Activated naive CD4-positive, alpha-beta T cell treated with anti-CD3 and anti-CD28 coated beads, Interleukin-2, amount 50 U/mL, for 72 hours (primary cell): ENCODE results near the gene GSC. TPM values are rescaled to one million over a fixed set of nuclear protein-coding genes. Genes with fewer than 3 reads are reported as not detected.
A peak's percentile ranks its signal among the peaks of the same experiment; 100 is the strongest.

Experiments used
- ATAC-seq, 2 donors: fragments of 150-1000 bp; cut with Tn5 transposase; 2 replicates each; pipeline ENCODE4 v1.10.0; 2021; ENCODE audit warnings: mild to moderate bottlenecking in 2 of 2, moderate library complexity in 2 of 2
- DNase-seq, 2 donors: peaks; one replicate each; pipeline ENCODE4 v3.0.0; 2021 to 2022; ENCODE audit warnings: low spot score in 2 of 2
- H3K27ac Mint-ChIP-seq, 2 donors: one replicate each; pipeline ENCODE4 v1.8.0; 2022; ENCODE audit warnings: mild to moderate bottlenecking in 2 of 2, mixed read lengths in 2 of 2
- H3K36me3 Mint-ChIP-seq, 2 donors: one replicate each; pipeline ENCODE4 v1.8.0; 2022; ENCODE audit warnings: mixed read lengths in 2 of 2
- H3K9me3 Mint-ChIP-seq, 2 donors: one replicate each; pipeline ENCODE4 v1.8.0; 2022; ENCODE audit warnings: mixed read lengths in 2 of 2
- total RNA-seq, 2 donors: library from RNA; stranded (reverse); gene quantifications; one replicate each; pipeline ENCODE4 v1.2.3, GENCODE V29; 2022

Gene GSC
- total RNA-seq, 2 donors from 2014 or later: not detected

DNA sequence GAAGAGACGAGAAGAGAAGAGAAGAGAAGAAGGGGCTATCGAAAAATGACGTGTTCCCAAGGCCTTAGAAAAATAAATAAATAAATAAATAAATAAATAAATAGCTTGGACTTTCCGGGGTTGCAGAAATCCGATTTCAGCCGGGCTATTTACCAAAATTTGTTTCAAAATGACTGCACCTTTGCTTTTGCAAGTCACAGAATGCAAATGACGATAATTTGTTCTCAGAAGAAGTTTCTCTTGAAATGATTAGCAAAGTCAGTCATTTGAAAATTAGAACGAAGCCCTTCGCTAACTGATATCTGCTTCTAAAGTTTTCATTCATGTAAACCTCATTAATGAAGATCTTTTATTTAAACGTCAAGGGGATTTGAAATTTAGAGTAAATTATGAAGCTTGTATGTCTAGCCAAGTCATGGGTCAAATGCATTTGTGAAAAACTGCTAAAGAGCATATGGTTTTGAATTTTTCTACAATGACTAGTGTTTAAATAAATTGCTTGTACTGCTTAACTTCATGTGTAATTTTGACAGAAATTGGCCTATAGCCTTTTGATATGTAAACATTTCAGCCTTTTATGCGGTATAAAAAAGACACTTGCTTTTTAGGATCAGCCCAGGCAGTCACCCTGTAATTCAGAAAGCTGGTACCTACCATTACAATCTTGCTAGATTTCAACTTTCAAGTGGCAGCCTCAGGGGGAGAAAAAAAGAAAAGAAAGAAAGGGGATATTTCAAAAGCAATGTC lies 4.6 kb upstream of the GSC start:
- Mint-ChIP-seq H3K36me3 (peaks cover 4 to 23% of the 10 kb centered on the region in 2 donors), H3K27ac (peak overlapping the region in 1 of 2 donors; percentile 90), H3K9me3 (no peaks in the 10 kb centered on the region)
- DNase-seq (no peak), ATAC-seq (no peak)

DNA sequence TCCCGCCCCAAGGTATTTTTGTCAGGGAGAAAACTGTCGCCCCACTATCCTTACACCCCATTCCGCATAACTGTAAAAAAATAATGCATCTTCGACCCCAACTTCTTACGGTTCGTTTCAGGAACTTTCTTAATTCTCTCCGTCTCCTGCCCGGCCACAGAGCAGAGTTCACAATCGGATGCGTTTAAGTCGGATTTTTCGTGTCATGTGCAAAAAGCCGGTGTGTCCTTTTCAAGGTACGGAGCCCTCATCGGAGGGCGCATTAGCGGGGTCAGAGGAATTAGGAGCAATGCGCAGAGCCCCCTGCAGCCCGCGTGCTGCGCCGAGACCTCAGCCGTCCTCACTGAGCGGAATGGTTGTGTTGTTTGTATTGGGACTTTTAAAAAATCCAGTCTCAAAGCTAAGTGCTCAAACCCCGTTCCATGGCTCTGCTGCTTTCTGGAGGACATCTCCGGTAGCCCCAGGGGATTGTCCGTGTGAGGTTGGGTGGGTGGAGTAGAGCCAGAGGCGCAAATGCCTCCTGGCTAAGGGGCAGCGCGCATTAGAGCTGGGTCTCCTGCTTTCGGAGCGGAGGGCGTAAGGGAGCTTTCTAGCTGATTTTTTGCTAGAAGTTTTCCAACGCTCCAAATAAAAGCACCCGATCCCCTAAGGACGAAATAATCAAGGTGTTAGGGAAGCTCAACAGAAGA lies 3.9 kb upstream of the GSC start:
- Mint-ChIP-seq H3K9me3 (no peaks in the 10 kb centered on the region), H3K36me3 (peaks cover 4 to 28% of the 10 kb centered on the region in 2 donors), H3K27ac (peak overlapping the region in 1 of 2 donors; percentile 90)
- no peak for ATAC-seq
- DNase-seq: no peak

DNA sequence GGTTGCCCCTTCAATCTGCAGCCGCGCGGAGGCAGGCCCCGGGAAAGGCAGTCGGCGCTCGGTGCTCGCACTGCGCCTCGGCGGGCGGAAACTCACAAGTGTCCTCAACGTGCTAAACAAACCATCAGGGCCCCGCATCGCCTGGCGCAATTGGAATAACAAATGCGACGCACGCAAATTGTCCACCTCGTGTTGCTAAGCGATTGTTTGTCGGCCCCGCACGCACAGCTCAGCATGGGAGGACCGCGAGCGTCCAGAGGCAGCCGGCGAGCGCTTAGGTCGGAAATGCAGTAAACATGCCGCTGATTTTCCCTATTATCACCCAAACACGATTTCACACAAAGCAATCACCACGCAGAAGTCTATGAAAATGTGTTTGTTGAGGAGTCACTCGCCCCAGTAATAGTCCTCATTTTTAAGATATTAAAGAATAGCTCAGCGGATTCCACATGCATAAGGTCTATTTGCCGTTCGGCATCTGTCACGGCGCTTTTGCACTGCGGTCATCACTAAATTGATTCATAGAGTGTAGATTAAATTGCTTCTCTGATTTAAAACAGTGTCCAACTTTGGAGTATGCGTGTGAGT lies 3.2 kb upstream of the GSC start:
- H3K27ac Mint-ChIP-seq: peak overlapping the region in 1 of 2 donors; percentile 90
- DNase-seq: no peak
- no peaks in the 10 kb centered on the region for H3K9me3 Mint-ChIP-seq
- no peak for ATAC-seq
- H3K36me3 Mint-ChIP-seq: peaks cover 10 to 34% of the 10 kb centered on the region in 2 donors

DNA sequence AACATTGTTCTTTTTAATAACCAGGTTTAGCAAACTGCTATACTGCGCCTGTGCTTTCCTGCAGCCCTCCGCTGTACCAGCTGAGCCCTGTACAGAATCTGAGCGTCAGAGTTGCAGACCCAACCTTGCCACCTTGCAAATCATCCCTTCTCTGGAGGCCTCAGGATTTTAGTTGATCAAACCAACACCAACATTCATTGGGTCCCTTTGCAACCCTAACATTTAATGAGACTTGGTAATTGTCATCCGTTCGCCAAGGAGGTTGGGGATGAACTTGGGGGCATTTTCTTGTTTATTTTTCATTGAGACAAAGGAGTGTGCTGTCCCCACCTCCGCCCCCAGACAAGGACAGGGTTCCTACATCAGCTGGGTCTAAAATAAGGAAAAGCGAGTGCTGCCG lies 2.6 kb upstream of the GSC start:
- Mint-ChIP-seq H3K36me3 (peaks cover 10 to 34% of the 10 kb centered on the region in 2 donors), H3K9me3 (no peaks in the 10 kb centered on the region), H3K27ac (no peak overlapping the region)
- ATAC-seq: no peak
- no peak for DNase-seq

DNA sequence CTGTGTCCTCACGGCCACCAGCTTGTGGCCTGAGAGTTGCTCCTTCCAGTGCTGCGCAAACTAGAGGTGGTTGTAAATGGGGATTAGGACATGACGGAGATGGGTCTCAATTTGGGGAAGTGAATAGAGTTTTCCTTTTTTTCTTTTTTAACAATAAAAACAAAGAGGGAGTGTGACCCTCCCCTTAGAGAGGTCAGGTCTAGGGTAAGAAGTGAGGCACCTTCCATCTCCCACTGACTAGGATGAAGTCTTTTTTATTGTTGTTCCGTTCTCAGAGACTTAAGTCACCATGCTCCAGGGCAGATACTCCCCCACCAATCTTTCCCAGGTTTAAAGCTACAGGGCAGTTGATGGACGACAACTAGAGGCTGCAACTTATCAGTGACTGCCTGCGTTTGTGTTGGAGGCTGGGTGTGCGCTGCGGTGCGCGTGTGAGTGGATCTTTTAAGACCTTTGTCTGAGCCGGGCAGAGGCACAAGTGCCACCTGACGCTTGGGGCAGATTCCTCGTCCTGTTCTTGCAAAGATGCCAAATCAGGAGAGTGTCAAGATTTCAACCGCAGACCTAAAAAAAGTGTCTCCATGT lies 2.1 kb upstream of the GSC start:
- peaks cover 10 to 39% of the 10 kb centered on the region in 2 donors for H3K36me3 Mint-ChIP-seq
- no peaks in the 10 kb centered on the region for H3K9me3 Mint-ChIP-seq
- DNase-seq (no peak), ATAC-seq (no peak)
- no peak overlapping the region for H3K27ac Mint-ChIP-seq

GRCh38 chr14:94771158-94771905 lies 1.4 kb upstream of the GSC start:
- Mint-ChIP-seq H3K36me3 (peaks cover 10 to 39% of the 10 kb centered on the region in 2 donors), H3K9me3 (no peaks in the 10 kb centered on the region), H3K27ac (no peak overlapping the region)
- no peak for DNase-seq
- ATAC-seq: no peak

DNA sequence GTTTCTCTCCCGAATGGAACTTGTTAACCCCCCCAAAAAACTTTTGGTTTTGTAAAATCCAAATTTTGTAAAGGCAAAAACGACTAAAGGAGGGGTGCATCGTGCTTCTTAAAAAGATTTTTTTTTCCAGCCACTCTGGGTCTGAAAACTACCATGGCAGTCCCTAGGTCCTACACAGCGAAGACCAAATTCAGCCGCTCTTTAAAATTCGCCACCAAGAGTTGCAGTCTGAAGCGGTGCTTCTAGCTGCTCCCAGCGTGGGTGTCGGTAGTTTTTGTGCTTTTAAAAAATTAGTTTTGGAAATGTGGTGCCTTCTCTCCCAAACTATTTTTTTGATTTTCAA lies 873 bp upstream of the GSC start:
- DNase-seq: no peak
- ATAC-seq: no peak
- H3K27ac Mint-ChIP-seq: peak overlapping the region in 1 of 2 donors; percentile 60
- H3K36me3 Mint-ChIP-seq: peaks cover 10 to 39% of the 10 kb centered on the region in 2 donors
- H3K9me3 Mint-ChIP-seq: no peaks in the 10 kb centered on the region

- Mint-ChIP-seq H3K9me3 (no peaks in the 10 kb centered on the region), H3K36me3 (peaks cover 6 to 35% of the 10 kb centered on the region in 2 donors), H3K27ac (no peak overlapping the region)
- DNase-seq (no peak), ATAC-seq (no peak)
These were observed 387 bp upstream of the GSC start for GRCh38 chr14:94770251-94770749.

- Mint-ChIP-seq H3K36me3 (peaks cover 6 to 29% of the 10 kb centered on the region in 2 donors), H3K9me3 (no peaks in the 10 kb centered on the region), H3K27ac (peak overlapping the region in 1 of 2 donors; percentile 36)
- ATAC-seq: peak in 1 of 2 donors; percentile 49
- peak in 1 of 2 donors; percentile 28 for DNase-seq
These were observed 1.2 kb downstream of the GSC start for GRCh38 chr14:94768521-94769390.

DNA sequence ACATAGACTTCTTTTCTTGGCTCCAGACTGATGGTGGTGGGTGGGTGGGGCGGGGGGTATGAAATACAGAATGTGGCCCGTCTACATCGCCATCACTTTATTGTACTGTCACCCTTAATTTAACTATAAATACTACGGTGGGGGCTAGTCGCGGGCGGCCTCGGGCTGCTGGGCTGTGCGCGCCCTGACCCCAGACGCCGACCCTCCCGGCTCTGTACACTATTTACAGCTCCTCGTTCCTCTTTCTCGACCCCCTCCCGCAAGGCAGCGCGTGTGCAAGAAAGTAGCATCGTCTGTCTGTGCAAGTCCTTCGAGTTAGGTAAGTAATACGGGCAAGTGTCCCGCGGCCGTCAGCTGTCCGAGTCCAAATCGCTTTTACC lies 1.8 kb downstream of the GSC start:
- ATAC-seq (no peak), DNase-seq (no peak)
- H3K36me3 Mint-ChIP-seq: peaks cover 6 to 25% of the 10 kb centered on the region in 2 donors
- no peaks in the 10 kb centered on the region for H3K9me3 Mint-ChIP-seq
- no peak overlapping the region for H3K27ac Mint-ChIP-seq

- Mint-ChIP-seq H3K9me3 (no peaks in the 10 kb centered on the region), H3K36me3 (peaks cover 6 to 25% of the 10 kb centered on the region in 2 donors), H3K27ac (no peak overlapping the region)
- DNase-seq: no peak
- no peak for ATAC-seq
These were observed 2.5 kb downstream of the GSC start for GRCh38 chr14:94767321-94767878.

GRCh38 chr14:94764573-94764972 lies 5.3 kb downstream of the GSC start:
- no peak overlapping the region for H3K27ac Mint-ChIP-seq
- peaks cover 6 to 16% of the 10 kb centered on the region in 2 donors for H3K36me3 Mint-ChIP-seq
- ATAC-seq (no peak), DNase-seq (no peak)
- no peaks in the 10 kb centered on the region for H3K9me3 Mint-ChIP-seq

- ATAC-seq (no peak), DNase-seq (no peak)
- no peaks in the 10 kb centered on the region for H3K9me3 Mint-ChIP-seq
- no peak overlapping the region for H3K27ac Mint-ChIP-seq
- H3K36me3 Mint-ChIP-seq: peaks cover 0 to 4% of the 10 kb centered on the region in 2 donors
These were observed 7.5 kb downstream of the GSC start for GRCh38 chr14:94762431-94762830.

DNA sequence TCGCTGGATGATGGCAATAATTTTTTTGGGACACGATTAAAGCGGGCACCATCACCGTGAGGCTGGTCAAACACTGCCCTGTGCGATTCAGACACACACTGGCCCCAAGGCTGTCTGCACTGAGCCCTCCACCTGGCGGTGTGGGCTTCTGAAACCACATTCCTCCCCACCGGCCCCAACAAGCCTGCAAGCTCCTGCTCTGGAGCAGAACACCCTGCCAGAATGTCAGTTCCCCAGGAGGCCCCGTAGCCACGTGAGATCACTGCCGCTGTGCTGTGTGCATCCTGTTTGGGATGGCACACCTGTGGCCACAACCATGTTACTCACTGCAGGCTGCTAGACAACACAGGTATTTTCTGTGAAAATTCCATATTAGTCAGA lies 7.9 kb downstream of the GSC start:
- no peak for DNase-seq
- Mint-ChIP-seq H3K36me3 (peaks cover 0 to under 1% of the 10 kb centered on the region in 2 donors), H3K9me3 (no peaks in the 10 kb centered on the region), H3K27ac (no peak overlapping the region)
- ATAC-seq: no peak

- no peak overlapping the region for H3K27ac Mint-ChIP-seq
- no peaks in the 10 kb centered on the region for H3K9me3 Mint-ChIP-seq
- ATAC-seq (no peak), DNase-seq (no peak)
- no peaks in the 10 kb centered on the region for H3K36me3 Mint-ChIP-seq
These were observed 8.4 kb downstream of the GSC start for GRCh38 chr14:94761348-94761996.
